Measurements from ENCODE around the gene GRIK4. TPM values are rescaled to one million over a fixed set of nuclear protein-coding genes. Genes with fewer than 3 reads are reported as not detected.

Gene GRIK4
- polyA plus RNA-seq, 1 donor from 2014 or later: 3.4 TPM

GRCh38 chr11:120789391-120789790, 277.8 kb downstream of the GRIK4 start:
- Histone ChIP-seq H3K79me2 (replicated peaks; ENCODE audit: insufficient read depth, low read length) (no peaks in the 10 kb centered on the region), H3F3A (ENCODE audit: insufficient read depth, low read length, poor library complexity, severe bottlenecking) (no peaks in the 10 kb centered on the region), H3K27ac (ENCODE audit: low read length) (no peak overlapping the region), H3K27me3 (ENCODE audit: insufficient read depth, low read depth, low read length) (no peaks in the 10 kb centered on the region), H3K4me3 (ENCODE audit: low read length) (no peak overlapping the region), H3K36me3 (ENCODE audit: insufficient read depth, low read length) (no peaks in the 10 kb centered on the region), H2AFZ (ENCODE audit: low read depth, low read length) (no peak overlapping the region), H4K20me1 (ENCODE audit: insufficient read depth) (no peaks in the 10 kb centered on the region), H3K9me3 (ENCODE audit: low read length) (no peaks in the 10 kb centered on the region), H3K9ac (ENCODE audit: low read length) (no peak overlapping the region), H3K4me2 (ENCODE audit: low read length) (no peak overlapping the region), H3K9me2 (ENCODE audit: insufficient read depth, low read length) (no peaks in the 10 kb centered on the region)
- TF ChIP-seq TAF1 (IDR thresholded peaks at IDR 0.05; ENCODE audit: low read depth) (no peak), POLR2AphosphoS5 (IDR thresholded peaks at IDR 0.05) (no peak), RAD21 (conservative IDR thresholded peaks at IDR 0.05) (no peak), REST (IDR thresholded peaks at IDR 0.05; ENCODE audit: borderline replicate concordance) (no peak), EZH2 (IDR thresholded peaks at IDR 0.05; ENCODE audit: borderline replicate concordance, insufficient read depth, low read length, poor library complexity, severe bottlenecking) (no peak), EP300 (conservative IDR thresholded peaks at IDR 0.05; ENCODE audit: poor library complexity, severe bottlenecking) (no peak), SMC3 (conservative IDR thresholded peaks at IDR 0.05; ENCODE audit: poor library complexity) (no peak), MXI1 (conservative IDR thresholded peaks at IDR 0.05; ENCODE audit: poor library complexity, severe bottlenecking) (no peak), CTCF (IDR thresholded peaks at IDR 0.05; ENCODE audit: poor library complexity, severe bottlenecking) (no peak)

DNA sequence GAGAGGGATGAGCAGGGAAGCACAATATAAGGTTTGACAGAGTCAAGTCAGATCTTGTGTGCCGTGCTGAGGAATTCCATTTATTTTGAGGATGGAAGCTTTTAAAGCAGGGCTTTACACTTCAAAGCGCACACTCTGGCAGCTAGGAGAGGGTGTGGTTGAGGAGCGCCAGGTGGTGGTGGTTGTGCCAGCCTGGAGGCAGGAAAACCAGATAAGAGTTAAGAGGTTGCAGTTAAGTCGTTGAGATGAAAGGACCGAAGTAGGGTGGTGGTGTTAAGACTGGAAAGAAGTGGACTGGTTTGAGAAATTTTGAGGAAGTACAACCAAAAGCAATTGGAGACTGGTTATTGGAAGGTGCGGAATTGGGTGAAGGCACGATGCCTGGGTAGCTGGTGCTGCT, 280.8 kb downstream of the GRIK4 start:
- H3K4me3 ChIP-seq (ENCODE audit: low read length): no peak overlapping the region
- H3F3A ChIP-seq (ENCODE audit: insufficient read depth, low read length, poor library complexity, severe bottlenecking): no peaks in the 10 kb centered on the region
- no peaks in the 10 kb centered on the region for H3K9me2 ChIP-seq (ENCODE audit: insufficient read depth, low read length)
- TF ChIP-seq REST (IDR thresholded peaks at IDR 0.05; ENCODE audit: borderline replicate concordance) (no peak), EP300 (conservative IDR thresholded peaks at IDR 0.05; ENCODE audit: poor library complexity, severe bottlenecking) (no peak)
- H3K9me3 ChIP-seq (ENCODE audit: low read length): no peaks in the 10 kb centered on the region
- H2AFZ ChIP-seq (ENCODE audit: low read depth, low read length): no peak overlapping the region
- H4K20me1 ChIP-seq (ENCODE audit: insufficient read depth): no peaks in the 10 kb centered on the region
- H3K4me2 ChIP-seq (ENCODE audit: low read length): no peak overlapping the region
- H3K9ac ChIP-seq (ENCODE audit: low read length): no peak overlapping the region
- H3K27me3 ChIP-seq (ENCODE audit: insufficient read depth, low read depth, low read length): no peaks in the 10 kb centered on the region
- no peak overlapping the region for H3K27ac ChIP-seq (ENCODE audit: low read length)
- H3K36me3 ChIP-seq (ENCODE audit: insufficient read depth, low read length): no peaks in the 10 kb centered on the region
- no peaks in the 10 kb centered on the region for H3K79me2 ChIP-seq (replicated peaks; ENCODE audit: insufficient read depth, low read length)

Data from neural cell (in vitro differentiated cells).